ENCODE measurements around the gene PSORS1C1. TPM values are rescaled to one million over a fixed set of nuclear protein-coding genes. Genes with fewer than 3 reads are reported as not detected.

The PSORS1C1 gene
- 0.89 and 1.6 TPM in 2 replicates for total RNA-seq

DNA sequence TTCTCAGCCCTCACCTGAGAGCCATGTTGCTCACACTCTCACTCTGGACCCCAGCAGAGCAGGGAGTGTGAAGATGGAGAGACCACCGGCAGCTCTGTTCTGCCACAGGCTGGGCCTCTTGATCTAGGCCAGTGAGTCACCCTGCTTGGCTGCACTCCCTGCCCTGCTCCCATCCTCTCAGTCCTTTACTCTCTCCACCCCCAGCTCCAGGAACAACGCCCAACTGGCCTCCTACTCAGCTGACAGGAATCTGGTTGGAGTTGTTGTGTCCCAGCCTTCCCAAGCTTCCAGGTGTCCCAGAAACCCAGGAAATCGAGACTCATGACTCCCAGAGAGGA lies at the start of gene PSORS1C1:
Gene PSORS1C1, plus strand, starts transcription at position 260 of the 338 bp plus-strand sequence. CDS start 14,833 bp downstream, outside the sequence.

GRCh38 chr6:31112478-31112877 lies 2.1 kb upstream of the PSORS1C1 start, which contains the start of gene C6orf15:
Gene C6orf15, minus strand, starts transcription at chr6:31112575. Its CDS starts 20 bp downstream, at chr6:31112555.

GRCh38 chr6:31120151-31120915 lies 5.7 kb downstream of the PSORS1C1 start, which contains the start of gene CDSN:
Gene CDSN, minus strand, starts transcription at chr6:31120446. Its CDS starts 27 bp downstream, at chr6:31120419.

GRCh38 chr6:31138982-31139381 lies 24.4 kb downstream of the PSORS1C1 start, which contains the start of gene PSORS1C2:
Gene PSORS1C2, minus strand, starts transcription at chr6:31139066. Its CDS starts 40 bp downstream, at chr6:31139026.

GRCh38 chr6:31157513-31158139 lies 43.0 kb downstream of the PSORS1C1 start, which contains the start of gene CCHCR1:
Gene CCHCR1, minus strand, starts transcription at chr6:31157802. Its CDS starts 202 bp downstream, at chr6:31157600.

GRCh38 chr6:31158140-31158862 lies 43.7 kb downstream of the PSORS1C1 start, which contains the start of gene TCF19:
Gene TCF19, plus strand, starts transcription at chr6:31158589. Its CDS starts 881 bp downstream, at chr6:31159470.

GRCh38 chr6:31170600-31170881 lies 55.9 kb downstream of the PSORS1C1 start, which contains the start of gene POU5F1:
Gene POU5F1, minus strand, starts transcription at chr6:31170682. Its CDS starts 62 bp downstream, at chr6:31170620.

Other genes starting within 250 kb of the PSORS1C1 start
- gene DDR1, start 230.3 kb upstream of the PSORS1C1 start, total RNA-seq: 30.9 and 56.6 TPM in 2 replicates
- 12.5 and 16.1 TPM in 2 replicates for gene GTF2H4, start 206.6 kb upstream of the PSORS1C1 start, total RNA-seq
- gene VARS2, start 200.6 kb upstream of the PSORS1C1 start, total RNA-seq: 11.6 and 26.8 TPM in 2 replicates
- gene SFTA2, start 182.6 kb upstream of the PSORS1C1 start, total RNA-seq: not detected in 2 replicates
- not detected in 2 replicates for gene MUCL3, start 173.8 kb upstream of the PSORS1C1 start, total RNA-seq
- gene MUC21, start 131.1 kb upstream of the PSORS1C1 start, total RNA-seq: not detected in 2 replicates
- not detected in 2 replicates for gene MUC22, start 104.3 kb upstream of the PSORS1C1 start, total RNA-seq
- not detected in 2 replicates for gene C6orf15, start 2.2 kb upstream of the PSORS1C1 start, total RNA-seq
- not detected in 2 replicates for gene CDSN, start 5.6 kb downstream of the PSORS1C1 start, total RNA-seq
- not detected in 2 replicates for gene PSORS1C2, start 24.3 kb downstream of the PSORS1C1 start, total RNA-seq
- 9.9 and 11.3 TPM in 2 replicates for gene CCHCR1, start 43.0 kb downstream of the PSORS1C1 start, total RNA-seq
- gene TCF19, start 43.8 kb downstream of the PSORS1C1 start, total RNA-seq: 1.5 and 8.6 TPM in 2 replicates
- 0.30 and 0.51 TPM in 2 replicates for gene POU5F1, start 55.9 kb downstream of the PSORS1C1 start, total RNA-seq
- 163 and 475 TPM in 2 replicates for gene HLA-C, start 157.3 kb downstream of the PSORS1C1 start, total RNA-seq
- gene HLA-B, start 242.4 kb downstream of the PSORS1C1 start, total RNA-seq: 405 and 426 TPM in 2 replicates

Data from smooth muscle cell of the umbilical artery (primary cell).